PC-3 (cell line): ENCODE results near the gene AIG1.

ENCODE experiments used
- EZH2 ChIP-seq: fragments of 300-600 bp; sonication (generic); IDR thresholded peaks from one replicate; pipeline ENCODE4 v1.6.1; 2017; ENCODE audit warnings: antibody characterized with exemption, mild to moderate bottlenecking, low read length; ENCODE audit not compliant: unreplicated experiment
- TF ChIP-seq, protein P1 (sequence below): fragments of 300-600 bp; sonication (generic); conservative IDR thresholded peaks from 2 replicates; pipeline ENCODE4 v1.5.1; 2017; ENCODE audit warnings: antibody characterized with exemption, low read depth, mild to moderate bottlenecking, low read length

DNA sequence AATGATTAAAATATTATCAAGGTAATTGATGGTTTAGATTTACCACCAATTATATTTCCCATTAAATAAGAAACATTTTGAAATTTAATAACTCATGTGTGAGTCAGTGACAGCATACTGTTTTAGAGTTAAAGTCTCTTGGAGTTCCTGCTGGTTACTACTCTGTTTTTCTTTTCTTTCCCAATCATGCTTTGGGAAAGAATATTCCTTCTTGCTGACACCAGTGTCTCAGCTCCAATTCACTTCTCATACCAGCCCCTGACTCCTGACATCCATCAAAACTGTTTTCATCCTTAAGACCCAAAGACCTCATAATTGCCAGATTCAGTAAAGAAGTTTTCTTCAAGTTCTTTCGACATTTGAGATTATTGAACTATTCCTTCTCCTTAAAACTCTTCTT is 50.3 kb downstream of the AIG1 start:
- TF ChIP-seq EZH2, result no peak
- TF ChIP-seq, protein P1, sequence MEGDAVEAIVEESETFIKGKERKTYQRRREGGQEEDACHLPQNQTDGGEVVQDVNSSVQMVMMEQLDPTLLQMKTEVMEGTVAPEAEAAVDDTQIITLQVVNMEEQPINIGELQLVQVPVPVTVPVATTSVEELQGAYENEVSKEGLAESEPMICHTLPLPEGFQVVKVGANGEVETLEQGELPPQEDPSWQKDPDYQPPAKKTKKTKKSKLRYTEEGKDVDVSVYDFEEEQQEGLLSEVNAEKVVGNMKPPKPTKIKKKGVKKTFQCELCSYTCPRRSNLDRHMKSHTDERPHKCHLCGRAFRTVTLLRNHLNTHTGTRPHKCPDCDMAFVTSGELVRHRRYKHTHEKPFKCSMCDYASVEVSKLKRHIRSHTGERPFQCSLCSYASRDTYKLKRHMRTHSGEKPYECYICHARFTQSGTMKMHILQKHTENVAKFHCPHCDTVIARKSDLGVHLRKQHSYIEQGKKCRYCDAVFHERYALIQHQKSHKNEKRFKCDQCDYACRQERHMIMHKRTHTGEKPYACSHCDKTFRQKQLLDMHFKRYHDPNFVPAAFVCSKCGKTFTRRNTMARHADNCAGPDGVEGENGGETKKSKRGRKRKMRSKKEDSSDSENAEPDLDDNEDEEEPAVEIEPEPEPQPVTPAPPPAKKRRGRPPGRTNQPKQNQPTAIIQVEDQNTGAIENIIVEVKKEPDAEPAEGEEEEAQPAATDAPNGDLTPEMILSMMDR, result no peak
